ENCODE data around the gene NFIB. TPM values are rescaled to one million over a fixed set of nuclear protein-coding genes. Genes with fewer than 3 reads are reported as not detected.

Gene NFIB
- total and polyA plus RNA-seq, 2 of the 8 experiments (the other 6 are each of a cell fraction or from before 2014, with no cell fraction given): 2.6 to 13.1 TPM

- no peaks in the 10 kb centered on the region for H3K36me3 ChIP-seq (ENCODE audit: control insufficient read depth in 2 of 4, insufficient read depth in 4 of 4, low read length in 3 of 4)
- no peak overlapping the region for H2BK5ac ChIP-seq (ENCODE audit: low read depth, low read length)
- ChIA-PET CTCF (ENCODE audit: partially characterized antibody) (no interaction called here), POLR2A (ENCODE audit: partially characterized antibody) (no interaction called here)
- no peak overlapping the region for H3K4me3 ChIP-seq (ENCODE audit: extremely low read depth in 1 of 4, insufficient read depth in 2 of 4, low read depth in 3 of 4, low read length in 4 of 4)
- H3K9ac ChIP-seq (replicated peaks in 1 of 4; ENCODE audit: extremely low read depth in 1 of 4, low read depth in 3 of 4, low read length in 3 of 4): no peak overlapping the region
- FAIRE-seq (no peak), DNase-seq (ENCODE audit: low read depth in 1 of 2, low spot score in 2 of 2) (no peak)
- no peak overlapping the region for H3K18ac ChIP-seq (ENCODE audit: extremely low read depth, low read length)
- no peak overlapping the region for H4K8ac ChIP-seq (ENCODE audit: extremely low read depth, insufficient read depth, low read length)
- H3K9me3 ChIP-seq (ENCODE audit: insufficient read depth in 2 of 2, low read depth in 1 of 2, low read length in 1 of 2): no peaks in the 10 kb centered on the region
- H3K27me3 ChIP-seq (replicated peaks in 1 of 4; ENCODE audit: control insufficient read depth in 3 of 4, extremely low read depth in 1 of 4, insufficient read depth in 3 of 4, low read length in 3 of 4): no peaks in the 10 kb centered on the region
- H2AFZ ChIP-seq (ENCODE audit: low read length): no peak overlapping the region
- H3K23ac ChIP-seq (ENCODE audit: insufficient read length): no peak overlapping the region
- no peak overlapping the region for H2BK15ac ChIP-seq (ENCODE audit: low read length)
- no peak overlapping the region for H4K5ac ChIP-seq (ENCODE audit: insufficient read length, low read depth, low read length)
- TF ChIP-seq TAF1 (IDR thresholded peaks at IDR 0.05; ENCODE audit: low read depth, low read length): no peak
- TF ChIP-seq EP300 (IDR thresholded peaks at IDR 0.05; ENCODE audit: borderline replicate concordance in 1 of 2, low read depth in 2 of 2, low read length in 2 of 2): no peak
- TF ChIP-seq POLR2A (IDR thresholded peaks at IDR 0.05; ENCODE audit: control extremely low read depth in 1 of 2, low read depth in 2 of 2, low read length in 2 of 2): no peak
- 0 out of 2 replicates have a peak overlapping the region, but pooled peaks have one; percentile 19 for H2AK5ac ChIP-seq (ENCODE audit: low read depth, low read length)
- H2BK12ac ChIP-seq (ENCODE audit: low read depth, low read length): 0 out of 2 replicates have a peak overlapping the region, but pooled peaks have one; percentile 19
- no peaks in the 10 kb centered on the region for H3K79me2 ChIP-seq (ENCODE audit: control insufficient read depth in 1 of 2, insufficient read depth in 2 of 2, low read length in 2 of 2)
- H3K27ac ChIP-seq (ENCODE audit: low read depth, low read length): no peak overlapping the region
- no peaks in the 10 kb centered on the region for H4K20me1 ChIP-seq (replicated peaks in 1 of 2; ENCODE audit: control insufficient read depth in 1 of 2, insufficient read depth in 2 of 2, low read length in 2 of 2)
- no peak overlapping the region for H3K4ac ChIP-seq (replicated peaks; ENCODE audit: insufficient read length, low read depth, low read length)
- H3K79me1 ChIP-seq (ENCODE audit: low read depth, low read length): no peaks in the 10 kb centered on the region
- H3K14ac ChIP-seq (ENCODE audit: insufficient read length): no peak overlapping the region
- H2BK120ac ChIP-seq (replicated peaks; ENCODE audit: low read depth, low read length): no peak overlapping the region
- no peaks in the 10 kb centered on the region for H3K23me2 ChIP-seq (ENCODE audit: low read depth, low read length)
- no peak overlapping the region for H2BK20ac ChIP-seq (ENCODE audit: low read length)
- no peak overlapping the region for H4K91ac ChIP-seq (replicated peaks; ENCODE audit: insufficient read length, low read length)
- 82% methylated on average over 4 of the region's 4 CpGs; no CpG with 5 or more reads in 1 of the 2 experiments for WGBS, 2 experiments (ENCODE audit: extremely low coverage in 1 of 2, insufficient coverage in 1 of 2, insufficient read length in 1 of 2, insufficient replicate concordance in 2 of 2, low coverage in 1 of 2, low lambda C conversion rate in 2 of 2, missing lambda C conversion rate in 1 of 2)
- H3K4me1 ChIP-seq (replicated peaks in 1 of 4; ENCODE audit: control insufficient read depth in 3 of 4, insufficient read depth in 4 of 4, low read length in 3 of 4): peaks cover 2 to 12% (median 4%) of the 10 kb centered on the region in 4 experiments; a peak in 4 of 7 replicates
- no peak overlapping the region for H3K56ac ChIP-seq (replicated peaks; ENCODE audit: insufficient read length, low read depth, low read length)
- H3K4me2 ChIP-seq (ENCODE audit: insufficient read depth in 1 of 2, low read depth in 2 of 2, low read length in 2 of 2): no peak overlapping the region
Observed at GRCh38 chr9:14075218-14075617, 238.7 kb downstream of the NFIB start.
